IPS-NIHi7 (cell line): Measurements from ENCODE around the gene SNRNP25.
"Not testable (repeated sequence)": the region's sequence is repeated elsewhere in the genome, so short reads cannot be mapped to it uniquely, and the experiment has no call there.

ENCODE experiments used
- DNase-seq: peaks from one replicate; pipeline ENCODE4 v3.0.0; 2012; ENCODE audit warnings: mixed read lengths; ENCODE audit errors: extremely low spot score

SNRNP25 gene

DNA sequence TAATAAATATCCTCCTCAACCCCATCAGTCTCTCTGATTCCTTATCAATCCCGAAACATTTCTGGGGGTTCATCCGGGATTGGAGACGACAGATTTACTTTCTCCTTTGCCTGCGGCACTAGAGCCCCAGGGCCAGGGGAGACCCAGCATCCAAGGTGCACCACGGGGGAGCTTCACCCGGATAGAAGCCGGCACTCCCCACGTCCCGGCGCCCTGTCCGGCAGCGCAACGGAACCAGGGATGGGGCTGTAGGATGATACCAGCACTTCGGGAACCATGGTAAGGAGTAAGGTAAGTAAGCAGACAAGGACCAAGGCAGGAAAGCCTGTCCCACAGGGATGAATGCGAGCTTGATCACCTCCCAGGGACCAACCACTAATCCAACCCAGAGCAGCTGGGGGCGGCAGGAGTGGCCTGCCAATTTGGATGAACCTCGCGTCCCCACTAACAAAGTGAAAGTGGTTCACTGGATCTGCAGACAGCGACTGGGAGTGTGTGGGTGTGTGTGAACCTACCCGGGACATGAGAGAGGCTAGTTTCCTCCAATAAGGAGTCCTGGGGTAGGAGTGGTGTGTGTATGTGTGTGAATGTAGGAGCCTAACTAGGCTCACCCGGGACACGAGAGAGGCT, 12.1 kb upstream of the SNRNP25 start:
- DNase-seq: no peak

DNA sequence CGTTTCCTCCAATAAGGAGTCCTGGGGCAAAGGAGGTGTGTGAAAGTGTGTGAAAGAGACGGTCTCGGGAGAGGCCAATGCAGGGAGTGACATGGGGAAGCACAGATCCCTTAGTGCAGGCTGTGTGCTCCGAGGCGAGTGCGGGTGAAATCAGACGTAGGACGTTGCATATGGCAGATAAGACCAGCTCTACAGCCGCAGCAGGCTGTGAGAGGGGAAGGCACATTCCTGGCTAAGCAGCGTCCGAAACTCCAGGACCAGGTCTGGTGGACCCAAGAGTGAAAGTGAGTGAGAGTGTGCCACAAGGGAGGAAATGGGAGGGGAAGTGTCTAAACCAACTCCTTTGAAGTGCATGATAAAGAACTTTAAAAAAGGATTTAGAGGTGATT, 11.6 kb upstream of the SNRNP25 start:
- DNase-seq: no peak

DNA sequence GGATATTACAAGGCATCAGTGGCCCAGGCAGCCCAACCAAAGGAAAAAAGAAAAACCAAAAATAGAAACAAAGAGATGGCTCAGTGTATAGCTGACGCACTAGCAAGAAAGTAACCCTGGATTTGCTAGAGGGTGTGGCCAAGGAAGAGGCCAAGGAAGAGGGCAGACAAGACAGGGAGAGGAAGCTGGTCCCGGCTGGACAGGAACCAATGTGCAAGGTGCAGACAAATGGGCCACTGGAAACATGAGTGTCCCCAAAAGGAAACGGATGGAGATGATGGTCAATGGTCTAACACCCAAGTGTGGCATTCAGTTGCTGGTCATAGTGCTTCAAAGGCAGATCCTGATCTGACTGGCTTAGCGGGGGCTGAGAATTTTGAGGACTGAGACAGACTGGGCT, 10.9 kb upstream of the SNRNP25 start:
- no peak for DNase-seq

DNA sequence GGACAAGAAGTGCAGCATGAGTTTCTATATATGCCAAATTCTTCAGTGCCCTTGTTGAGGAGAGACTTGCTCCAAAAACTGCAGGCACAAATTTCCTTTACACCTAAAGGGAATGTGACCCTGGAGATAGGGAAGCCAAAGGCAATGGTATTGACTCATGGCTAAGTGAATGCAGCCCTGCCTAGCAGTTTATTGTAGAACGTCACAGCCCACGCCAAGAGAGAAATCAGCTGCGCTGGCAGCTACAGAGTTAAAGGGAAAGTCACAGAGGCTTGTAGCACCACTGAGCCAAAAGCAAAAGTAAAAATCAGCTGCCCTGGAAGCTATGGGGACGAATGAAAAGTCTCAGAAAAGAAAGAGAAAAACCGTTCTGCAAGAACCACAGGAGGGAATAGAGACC, 10.3 kb upstream of the SNRNP25 start:
- DNase-seq: no peak

DNA sequence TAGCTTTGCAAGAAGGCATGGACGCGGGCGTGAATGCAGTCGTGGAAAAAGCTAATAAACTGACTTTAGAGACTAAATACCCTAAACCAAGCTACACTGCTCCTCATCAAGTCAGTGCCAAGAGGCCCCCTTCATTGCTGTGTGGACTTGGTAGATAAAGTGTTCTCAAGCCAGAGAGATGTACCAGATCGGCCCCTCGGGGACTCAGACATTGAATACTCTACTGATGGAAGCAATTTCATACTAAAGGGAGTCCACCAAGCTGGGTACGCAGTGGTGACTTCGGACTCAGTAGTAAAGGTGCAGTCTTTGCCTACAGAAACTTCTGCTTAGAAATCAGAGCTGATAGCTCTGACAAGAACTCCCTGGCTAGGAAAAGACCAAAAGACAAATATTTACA, 9.0 kb upstream of the SNRNP25 start:
- no peak for DNase-seq

DNA sequence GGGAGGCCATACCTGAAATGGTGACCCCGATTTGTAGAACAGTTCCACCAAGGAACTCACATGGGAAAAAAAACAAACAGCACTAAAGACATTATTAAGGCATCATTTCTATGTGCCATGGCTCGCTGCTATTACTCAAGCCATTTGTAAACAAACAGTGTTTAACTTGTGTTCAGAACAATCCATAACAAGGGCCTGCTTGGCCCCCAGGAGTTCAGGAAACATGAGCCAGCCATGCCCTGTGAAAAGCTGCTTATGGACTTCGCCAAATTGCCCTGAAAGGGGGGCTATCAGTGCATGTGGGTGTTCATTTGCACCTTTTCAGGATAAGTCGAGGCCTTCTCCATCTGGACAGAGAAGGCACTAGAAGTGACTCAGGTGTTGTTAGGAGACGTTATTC, 8.2 kb upstream of the SNRNP25 start:
- DNase-seq: no peak

DNA sequence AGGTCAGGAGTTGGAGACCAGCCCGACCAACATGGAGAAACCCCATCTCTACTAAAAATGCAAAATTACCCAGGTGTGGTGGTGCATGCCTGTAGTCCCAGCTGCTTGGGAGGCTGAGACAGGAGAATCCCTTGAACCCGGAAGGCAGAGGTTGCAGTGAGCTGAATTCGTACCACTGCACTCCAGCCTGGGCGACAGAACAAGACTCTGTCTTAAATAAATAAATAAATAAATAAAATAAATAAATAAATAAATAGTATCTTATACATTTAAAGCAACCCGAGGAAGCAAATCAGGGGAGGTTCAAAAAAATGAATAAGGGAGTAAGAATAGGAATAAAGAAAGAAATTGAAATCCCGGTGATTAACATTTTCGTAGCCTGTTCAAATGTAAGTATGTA, 7.1 kb upstream of the SNRNP25 start:
- not testable (repeated sequence) for DNase-seq

DNA sequence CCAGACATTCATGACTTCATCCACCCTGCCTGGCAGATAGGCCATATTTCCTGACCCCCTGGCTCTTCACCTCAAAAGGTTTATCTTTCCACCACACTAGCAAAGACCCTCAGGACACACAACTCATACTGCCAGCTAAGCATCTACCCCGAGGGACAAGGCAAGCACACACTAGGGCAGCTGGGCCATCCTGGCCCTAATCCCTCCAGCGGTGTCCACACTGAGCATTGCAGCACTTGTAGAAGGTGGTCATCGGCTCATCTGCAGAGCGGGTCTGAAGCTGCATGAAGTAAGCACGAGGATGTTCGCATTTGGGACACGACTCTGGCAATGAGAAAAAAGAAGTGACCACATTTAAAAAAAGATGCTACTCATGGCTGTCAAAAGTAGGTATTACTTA, 6.4 kb upstream of the SNRNP25 start:
- DNase-seq: no peak

DNA sequence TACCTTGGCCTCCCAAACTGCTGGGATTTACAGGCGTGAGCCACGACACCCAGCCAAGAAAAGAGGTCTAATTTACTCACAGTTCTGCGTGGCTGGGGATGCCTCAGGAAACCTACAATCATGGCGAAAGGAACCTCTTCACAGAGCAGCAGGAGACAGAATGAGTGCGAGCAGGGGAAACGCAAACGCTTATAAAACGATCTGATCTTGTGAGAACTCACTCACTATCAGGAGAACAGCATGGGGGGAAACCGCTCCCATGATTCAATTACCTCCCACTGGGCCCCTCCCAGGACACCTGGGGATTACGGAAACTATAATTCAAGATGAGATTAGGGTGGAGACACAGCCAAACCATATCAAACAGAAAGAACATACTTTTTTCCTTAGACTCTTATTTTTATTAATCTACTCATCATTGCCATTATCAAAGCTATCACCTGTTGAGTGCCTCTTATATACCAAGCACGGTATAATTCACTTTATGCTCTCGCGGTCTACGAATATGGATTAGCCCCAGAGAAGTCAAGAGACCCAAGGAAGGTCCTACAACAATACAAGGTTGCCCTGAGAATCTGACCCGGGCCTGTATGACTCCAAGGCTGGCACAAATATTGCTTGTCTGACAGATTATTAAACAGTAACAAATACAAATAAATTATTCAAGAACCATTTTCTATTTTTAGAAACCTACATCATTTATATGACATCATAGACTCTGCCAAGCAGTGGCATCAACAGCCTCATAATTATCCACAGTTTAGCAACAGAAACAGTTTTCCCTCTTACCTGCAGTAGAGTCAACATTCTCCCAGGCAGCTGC, 2.6 kb upstream of the SNRNP25 start:
- no peak for DNase-seq

DNA sequence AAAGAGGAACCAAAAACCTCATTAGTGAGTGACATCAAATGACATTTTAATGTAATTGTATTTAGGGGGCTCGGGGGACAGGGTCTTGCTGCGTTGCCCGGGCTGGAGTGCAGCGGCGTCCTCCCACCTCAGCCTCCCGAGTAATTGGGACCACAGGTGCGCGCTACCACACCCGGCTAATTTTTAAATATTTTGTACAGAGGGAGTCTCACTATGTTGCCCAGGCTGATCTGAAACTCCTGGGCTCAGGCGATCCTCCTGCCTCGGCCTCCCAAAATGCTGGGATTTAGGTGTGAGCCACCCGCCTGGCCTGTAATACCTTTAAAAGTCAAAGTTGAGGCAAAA, 581 bp downstream of the SNRNP25 start:
- no peak for DNase-seq

DNA sequence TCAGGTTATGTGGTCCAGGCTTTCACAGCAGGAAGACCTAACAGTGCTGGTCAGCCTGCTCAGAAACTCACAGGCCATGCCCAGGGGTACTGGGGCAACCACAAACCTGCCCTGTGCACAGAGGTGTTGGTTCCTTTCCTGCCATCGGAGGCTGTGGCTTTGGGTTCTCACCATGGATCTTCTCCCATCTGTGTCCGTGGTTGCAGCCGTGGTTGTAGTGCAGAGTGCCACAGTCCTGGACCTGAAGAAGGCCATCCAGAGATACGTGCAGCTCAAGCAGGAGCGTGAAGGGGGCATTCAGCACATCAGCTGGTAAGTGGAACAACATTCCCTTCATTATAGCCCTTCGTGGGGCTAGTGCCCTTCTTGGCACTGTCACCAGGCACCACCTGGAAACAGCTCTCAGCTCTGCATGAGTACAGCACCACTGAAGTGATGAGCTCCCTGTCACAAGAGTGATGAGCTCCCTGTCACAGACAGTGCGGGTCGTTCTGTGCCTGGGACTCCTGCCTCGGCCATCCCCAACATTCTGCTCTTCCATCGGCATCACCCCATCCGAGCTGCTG, 2.0 kb downstream of the SNRNP25 start:
- no peak for DNase-seq

DNA sequence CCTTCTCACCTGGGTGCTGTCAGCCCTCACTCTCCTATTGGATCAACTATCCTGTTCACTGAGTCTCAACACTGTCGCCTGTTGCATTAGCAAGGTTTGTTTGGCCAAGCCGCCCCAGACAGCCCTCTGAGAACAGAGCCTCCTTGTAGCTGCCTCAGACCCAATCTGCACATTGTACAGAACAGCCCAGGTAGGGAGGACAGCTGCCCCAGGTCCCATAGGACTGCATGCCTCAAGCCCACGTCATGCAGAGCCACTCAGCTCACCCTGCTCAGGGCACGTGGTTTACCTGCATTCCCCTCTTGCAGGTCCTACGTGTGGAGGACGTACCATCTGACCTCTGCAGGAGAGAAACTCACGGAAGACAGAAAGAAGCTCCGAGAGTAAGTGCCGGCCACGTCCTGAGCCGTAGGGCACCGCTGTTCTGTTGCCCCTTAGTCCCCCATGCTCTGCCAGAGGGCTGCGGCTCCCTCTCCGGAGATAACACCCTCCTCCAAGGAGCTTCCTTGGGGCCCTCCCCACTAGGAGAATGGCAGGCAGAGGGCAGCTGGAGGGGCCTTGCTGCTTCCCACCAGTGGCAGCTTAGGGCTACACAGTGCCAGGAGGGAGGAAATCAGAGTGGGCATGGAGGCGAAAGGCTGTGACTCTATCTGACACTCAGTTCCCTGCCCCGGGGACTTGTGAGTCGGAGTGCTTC, 2.8 kb downstream of the SNRNP25 start:
- DNase-seq: no peak

DNA sequence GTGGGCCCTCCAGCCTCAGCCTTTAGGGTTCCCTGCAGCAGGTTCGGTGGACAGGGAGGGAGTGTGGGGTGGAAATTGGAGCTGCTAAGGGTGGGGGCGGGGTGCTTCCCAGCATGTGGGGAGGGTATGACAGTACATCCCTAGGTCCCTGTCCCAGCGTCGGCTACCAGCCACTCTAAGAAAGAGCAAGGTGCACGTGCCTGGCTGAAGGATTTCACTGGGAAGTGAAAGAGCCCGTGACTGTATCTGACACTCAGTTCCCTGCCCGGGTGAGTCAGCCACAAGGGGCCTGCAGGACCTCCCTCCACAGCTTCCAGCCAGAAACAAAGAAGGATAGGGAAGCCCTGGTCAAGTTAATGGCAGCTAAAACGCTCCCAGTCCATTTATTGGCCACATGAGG, 4.1 kb downstream of the SNRNP25 start:
- no peak for DNase-seq

DNA sequence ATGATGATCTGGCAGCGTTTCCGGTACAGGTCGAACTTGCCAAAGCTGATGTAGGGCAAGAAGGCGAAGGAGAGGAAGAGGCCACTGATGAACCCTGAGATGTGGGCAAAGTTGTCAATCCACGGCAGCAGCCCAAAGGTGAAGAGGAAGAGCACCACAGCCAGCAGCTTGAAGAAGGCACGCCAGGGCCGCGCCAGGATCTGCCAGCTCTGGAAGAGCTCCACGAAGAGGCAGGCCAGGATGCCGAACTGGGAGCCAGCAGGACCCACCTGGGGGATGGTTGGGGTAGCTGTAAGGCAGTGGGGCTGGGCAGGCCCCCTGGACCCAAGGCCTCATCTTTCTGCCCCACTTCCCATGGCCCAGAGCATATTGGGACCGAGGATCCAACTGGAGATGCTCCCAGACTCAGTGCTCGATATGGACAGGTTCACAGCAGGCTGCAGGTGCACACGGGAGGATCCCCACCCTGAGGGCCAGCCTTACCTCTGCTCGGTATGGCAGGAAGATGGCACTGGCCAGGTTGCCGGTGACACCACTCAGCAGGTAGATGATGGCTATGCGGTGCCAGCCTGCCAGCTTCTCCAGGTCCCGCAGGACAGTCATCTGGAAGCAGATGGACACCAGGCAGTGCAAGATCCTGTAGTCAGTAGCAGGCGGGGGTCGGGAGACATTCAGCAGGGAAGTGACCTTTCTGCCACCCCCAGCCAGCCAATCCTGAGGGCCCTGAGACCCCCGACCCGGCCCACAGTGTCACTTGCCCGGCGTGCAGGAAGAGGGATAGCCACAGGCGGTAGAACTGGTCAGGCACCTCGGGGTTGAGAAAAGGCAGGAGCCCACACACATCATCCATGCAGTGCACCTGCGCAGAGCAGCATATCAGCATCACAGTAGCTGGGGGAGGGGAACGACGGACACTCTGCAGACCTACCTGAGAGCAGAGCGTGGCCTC, 5.1 kb downstream of the SNRNP25 start:
- DNase-seq: no peak

DNA sequence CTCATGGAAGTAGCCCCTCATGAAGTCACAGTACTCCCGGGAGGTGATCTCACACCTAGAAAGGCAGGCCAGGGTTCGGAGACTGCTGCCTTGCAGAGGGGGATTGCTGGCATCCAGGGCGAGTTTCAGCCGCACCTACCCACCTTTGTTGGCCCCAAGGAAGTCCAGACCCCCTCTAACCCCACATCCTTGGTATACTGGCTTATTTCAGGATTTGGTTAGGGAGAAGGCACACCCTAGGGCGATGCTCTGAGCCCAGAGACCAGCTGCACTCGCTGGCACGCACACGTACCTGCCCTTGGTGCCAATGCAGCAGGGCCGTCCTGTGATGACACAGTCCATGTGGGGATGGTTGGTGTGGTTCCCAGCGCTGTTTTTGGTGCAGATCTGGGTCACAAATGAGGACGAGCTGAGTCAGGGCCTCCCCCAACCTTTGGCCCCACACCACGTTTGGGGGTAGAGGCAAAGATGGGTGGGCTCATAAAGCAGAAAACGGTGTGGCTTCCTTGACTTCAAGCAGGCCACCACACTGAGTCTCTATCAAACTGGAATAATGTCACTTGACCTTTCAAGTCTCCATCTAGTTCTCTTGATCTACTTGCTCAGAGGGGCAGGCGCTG, 5.9 kb downstream of the SNRNP25 start:
- DNase-seq: no peak

DNA sequence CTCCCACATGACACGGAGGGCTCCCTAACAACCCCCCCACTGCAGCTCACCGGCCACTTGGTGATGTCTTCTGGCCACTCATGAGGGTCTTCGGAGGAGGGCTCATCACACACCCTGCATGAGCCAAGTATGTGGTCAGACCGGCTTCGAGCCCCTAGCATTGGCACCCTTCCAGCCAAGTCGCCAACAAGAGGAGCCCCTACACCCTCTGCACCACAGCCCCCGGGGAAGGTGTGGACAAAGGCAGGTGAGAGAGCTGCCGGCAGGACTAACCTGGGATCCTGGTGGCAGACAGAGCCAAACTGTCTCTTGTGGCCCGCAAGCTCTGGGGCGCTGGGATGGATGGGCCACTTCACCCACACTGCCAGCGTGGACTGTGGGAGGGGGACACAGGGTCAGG, 6.5 kb downstream of the SNRNP25 start:
- no peak for DNase-seq

DNA sequence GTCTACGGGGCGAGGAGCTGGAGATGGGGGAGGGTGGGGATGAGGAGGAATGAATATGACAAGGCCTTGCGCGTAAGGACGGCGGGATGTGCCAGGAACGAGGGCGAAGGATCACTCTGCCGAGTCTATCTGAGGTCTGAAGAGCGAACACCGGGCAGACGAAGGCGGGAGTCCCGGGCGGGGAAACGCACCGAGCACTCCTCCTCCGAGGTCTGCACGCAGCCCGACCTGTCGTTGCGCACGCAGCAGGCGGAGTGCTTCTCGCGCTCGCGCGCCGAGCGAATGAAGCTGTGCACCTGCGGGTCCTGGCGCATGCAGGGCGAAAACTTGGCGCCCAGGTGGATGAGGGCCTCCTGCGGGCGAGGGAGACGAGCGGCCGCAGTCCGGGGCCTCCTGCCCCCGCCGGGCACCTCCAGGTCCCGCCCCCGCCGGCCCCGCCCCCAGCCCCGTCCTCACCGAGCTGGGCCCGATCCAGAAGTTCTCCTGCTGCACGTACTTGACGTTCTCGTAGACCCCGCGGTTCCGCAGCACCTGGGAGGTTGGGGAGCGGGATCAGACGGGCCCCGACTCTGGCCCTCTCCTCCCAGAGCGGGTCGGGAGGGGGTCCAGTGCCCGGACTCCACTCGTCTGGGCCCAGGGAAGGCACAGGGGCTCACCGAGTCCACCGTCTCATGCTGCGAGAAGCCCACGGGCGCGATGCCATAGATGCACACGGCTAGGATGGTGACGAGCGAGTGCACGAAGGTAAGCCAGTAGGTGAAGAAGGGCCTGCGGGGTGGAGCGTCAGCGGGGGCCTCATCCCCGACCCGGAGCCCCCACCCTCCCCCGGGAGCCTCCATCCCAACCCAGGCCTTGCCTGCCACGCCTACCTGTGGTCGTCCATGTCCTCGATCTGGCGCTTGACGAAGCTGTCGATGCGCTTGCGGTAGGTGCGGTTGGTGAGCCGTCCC, 7.6 kb downstream of the SNRNP25 start:
- no peak for DNase-seq

DNA sequence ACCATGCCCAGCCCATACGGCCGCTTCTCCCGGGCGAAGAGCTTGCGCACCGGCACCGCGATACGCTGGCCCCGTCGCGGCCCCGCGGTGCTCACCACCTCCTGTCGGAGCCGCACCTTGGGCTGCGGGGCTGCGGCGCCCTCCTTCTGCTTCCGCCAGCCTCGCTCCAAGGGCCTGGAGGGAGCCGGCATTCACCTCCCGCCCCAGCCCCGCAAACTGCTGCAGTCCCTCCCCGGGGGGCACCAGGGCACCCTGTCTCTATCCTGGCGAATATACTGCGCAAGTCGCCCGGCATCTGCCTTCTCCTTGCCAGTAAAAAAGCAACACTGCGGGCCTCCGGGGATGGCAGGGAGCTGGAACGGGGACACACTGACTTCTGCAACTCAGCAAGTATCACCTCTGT, 8.3 kb downstream of the SNRNP25 start:
- DNase-seq: no peak

DNA sequence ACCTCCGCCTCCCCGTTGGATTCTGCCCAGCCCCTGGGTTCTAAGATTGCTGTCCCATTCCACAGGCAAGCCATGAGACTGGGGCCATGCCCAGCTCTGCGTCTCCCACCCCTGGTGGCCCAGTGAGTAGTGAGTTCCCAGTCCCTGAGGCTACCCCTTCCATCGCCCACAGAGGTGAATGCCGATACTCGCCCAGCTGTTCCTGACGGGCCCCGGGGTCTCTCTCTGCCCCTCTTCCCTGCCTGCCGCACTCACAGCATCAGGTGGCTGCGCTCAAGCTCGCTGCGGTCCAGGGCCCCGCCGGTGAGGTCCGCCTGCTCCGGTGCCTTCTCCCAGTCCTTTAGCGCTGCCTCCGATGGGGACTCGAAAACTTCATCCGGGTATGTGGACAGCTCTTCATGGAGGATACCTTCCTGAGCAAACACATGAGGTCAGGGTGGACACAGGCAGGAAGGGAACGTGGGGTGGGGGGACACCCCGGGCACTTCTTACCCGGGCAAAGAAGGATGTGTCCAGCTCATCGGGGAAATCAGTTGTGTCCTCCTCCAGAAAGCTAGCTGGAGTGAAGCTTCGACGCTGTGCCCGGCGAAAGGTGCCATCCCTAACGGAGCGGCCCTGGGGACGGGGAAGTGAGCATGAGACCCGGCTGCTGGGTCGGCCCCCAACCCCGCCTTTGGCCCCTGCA, 8.8 kb downstream of the SNRNP25 start:
- DNase-seq: no peak
